NT2/D1 (cell line): Measurements from ENCODE around the gene SAMD13.

Experiments used
- SUZ12 ChIP-seq: IDR thresholded peaks from 2 replicates; pipeline ENCODE4 v1.6.1; 2011; ENCODE audit not compliant: insufficient read length, insufficient read depth; ENCODE audit errors: extremely low read depth
- YY1 ChIP-seq: IDR thresholded peaks from 2 replicates; pipeline ENCODE4 v1.6.1; 2011; ENCODE audit not compliant: insufficient read length, insufficient read depth
- ZNF274 ChIP-seq: IDR thresholded peaks from 2 replicates; pipeline ENCODE4 v1.6.1; 2011; ENCODE audit warnings: mild to moderate bottlenecking, low read depth, low read length

- TF ChIP-seq YY1: no peak
- no peak for TF ChIP-seq SUZ12
- TF ChIP-seq ZNF274: no peak
Observed at GRCh38 chr1:84347271-84347931, 45.9 kb downstream of the SAMD13 start.
